NCI-H2081 (cell line): ENCODE data around the gene GDI2.
"Not testable (repeated sequence)": the region's sequence is repeated elsewhere in the genome, so short reads cannot be mapped to it uniquely, and the experiment has no call there.

Experiments used
- DNase-seq, 2 experiments: peaks; one replicate each; lab custom pipeline; 2025; lab: John Stamatoyannopoulos, UW

GDI2 gene

DNA sequence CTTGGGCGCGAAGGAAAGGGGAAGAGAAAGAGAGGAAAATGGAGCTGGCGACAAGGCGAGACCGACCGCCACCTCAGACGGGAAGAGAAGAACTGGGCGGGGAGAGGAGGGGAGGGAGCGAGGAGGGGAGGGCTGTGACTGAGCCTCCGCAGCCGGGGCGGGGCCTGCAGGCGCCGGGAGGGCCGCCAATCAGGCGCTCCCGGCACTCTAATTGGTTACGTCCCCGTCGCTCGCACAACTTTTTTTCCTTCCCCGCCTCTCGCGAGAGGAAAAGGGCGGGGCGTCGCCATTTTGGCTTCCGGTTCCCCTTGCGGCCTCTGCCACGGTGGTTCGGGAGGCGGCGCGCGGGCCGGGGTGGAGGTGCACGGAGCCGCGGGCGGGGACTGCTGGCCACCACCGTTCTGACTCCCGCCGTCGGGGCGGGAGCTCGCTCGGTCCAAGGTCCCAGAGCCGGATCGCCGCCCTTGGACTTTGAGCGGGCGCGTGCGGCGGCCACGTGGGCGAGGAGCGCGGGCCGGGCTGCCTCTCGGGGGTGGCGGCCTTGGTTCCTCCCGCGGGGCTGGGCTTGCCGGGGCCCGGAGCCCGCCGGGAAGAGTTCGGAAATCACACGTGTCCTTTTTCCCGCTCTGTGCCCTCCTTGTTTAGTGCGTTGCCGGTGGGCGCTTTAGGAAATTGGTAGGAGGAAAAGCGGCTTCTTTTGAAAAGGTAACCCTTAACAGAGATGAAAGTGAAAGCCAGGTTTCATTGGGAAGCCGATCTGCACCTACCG lies at the start of gene GDI2:
Gene GDI2 (minus strand): TSS at position 94 of the 769 bp plus-strand sequence. CDS start 176 bp downstream, outside the sequence.
- peak; percentile 90 to 93 for DNase-seq

DNA sequence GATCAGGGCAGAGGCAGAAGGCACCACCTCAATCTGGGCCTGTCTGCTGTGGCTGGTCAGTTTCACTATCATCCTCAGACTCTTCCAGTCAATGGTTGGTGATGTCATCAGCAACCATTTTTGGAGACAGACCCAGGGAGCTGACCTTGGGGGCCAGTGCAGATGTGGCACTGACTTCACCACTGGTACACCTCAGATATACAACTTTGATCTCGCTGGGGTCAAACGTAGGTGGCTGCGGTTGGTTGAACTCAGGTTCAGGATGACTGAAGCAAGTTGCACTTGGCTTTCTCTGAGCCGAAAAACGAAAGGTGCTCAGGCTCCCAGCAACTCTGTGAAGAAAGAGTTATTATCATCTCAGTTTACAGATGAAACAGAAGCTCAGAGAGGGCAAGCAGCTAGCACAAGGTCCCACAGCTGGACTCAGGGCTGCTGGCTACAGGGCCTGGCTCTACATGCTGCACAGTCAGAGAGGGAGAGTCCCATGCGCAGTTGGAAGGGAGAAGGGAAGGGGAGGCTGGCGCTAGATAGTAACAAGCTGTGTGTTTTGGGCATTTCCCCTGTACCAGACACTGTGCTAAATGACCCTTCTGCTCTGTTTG lies 49.2 kb upstream of the GDI2 start:
- DNase-seq: no peak

DNA sequence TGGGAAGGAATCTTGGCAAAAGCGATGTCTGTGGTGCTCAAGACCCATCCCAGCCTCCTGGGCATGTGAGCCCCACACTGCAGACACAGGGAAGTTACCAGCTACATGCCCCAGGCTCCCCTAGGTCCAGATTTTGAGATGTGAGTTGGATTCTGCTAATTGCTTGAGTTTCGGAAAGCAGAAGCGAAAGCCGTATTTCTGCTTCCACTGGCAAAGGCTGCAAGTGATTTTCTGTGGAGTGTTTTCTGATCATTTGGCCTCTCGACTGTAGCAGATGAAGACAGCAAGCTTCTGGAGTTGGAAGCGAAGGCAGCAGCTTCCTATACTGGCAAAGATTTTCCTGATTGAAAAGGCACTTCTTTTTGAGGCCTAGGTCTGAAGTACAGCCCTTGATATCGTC lies 46.8 kb upstream of the GDI2 start:
- no peak for DNase-seq

DNA sequence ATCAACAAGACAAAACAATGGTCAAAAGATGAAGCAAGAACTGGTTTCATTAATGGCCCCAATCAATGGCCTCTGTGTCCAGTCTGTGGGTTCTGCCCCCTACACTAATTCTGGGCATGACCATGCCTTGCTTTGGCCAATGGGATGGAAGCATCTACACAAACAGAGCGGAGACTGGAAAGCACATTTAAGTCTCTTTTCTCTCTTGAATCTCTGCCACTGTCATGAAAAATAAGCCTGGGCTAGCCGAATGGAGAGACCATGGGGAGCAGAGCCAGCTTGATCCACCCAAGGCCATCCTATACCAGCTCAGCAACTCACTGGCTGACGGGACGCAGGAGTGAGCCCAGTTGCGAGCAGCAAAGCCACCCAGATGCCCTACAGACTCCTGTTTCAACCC lies 45.6 kb upstream of the GDI2 start:
- DNase-seq: no peak

DNA sequence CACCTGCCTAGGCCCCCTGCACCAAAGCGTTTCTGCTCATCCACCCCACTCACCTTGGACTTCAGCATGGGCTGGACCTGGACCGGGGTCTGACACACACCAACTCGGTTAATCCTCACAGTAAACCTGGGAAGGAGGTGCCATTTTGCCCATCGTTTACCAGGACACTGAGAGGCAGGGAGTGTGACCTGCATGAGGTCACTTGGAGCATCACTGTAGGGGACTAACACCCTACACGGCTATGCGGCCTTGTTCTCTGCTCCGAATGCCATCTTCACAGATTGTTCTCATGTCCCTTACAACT lies 43.4 kb upstream of the GDI2 start:
- no peak for DNase-seq

DNA sequence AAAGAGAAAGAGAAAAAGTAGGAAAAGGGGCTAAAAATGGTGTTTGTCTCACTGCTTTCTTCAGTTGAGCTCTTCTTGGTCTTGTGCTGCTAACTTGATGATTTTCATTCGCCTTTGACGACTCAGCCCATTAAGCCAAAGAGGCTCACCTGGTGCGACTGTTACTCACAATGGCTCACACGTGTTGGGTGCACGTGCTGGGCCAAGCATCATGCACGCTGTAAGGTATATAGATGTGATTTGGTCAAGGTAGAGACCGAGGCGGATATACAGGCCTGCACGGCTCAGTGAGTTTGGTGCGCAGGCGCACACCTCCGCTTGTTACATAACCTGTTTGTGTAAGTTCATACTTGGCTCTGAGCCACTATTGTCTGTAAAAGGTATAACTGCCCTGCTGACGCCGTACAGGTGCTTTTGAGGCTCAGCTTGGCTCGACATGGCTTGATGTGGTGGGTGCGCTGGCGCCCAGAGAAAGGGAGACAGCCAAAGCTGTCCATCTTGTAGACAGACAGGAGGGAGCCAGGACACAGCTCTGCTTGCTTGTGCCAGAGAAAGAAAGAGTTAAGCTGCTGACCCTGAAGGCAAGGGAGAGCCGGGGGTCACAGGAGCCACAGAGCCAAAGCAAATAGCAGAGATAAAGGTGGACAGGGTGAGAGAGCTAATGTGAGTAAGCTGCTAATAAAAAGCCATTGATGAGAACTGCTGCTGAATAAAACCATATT lies 42.9 kb upstream of the GDI2 start:
- no peak for DNase-seq

DNA sequence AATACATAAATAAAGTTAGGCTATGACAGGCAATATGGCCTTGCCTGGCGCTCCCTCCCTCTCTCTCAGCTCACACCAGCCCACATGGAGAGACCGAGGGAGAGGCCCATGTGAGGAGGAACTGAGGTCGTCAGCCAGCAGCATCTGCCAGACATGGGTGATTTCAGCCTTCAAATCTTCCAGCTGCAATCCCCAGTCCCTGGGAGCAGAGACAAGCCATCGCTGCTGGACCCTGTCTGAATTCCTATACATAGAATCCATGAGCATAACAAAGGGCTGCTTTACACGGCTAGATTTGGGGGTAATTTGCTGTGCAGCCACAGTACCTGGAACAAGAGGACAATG lies 40.9 kb upstream of the GDI2 start:
- no peak for DNase-seq

DNA sequence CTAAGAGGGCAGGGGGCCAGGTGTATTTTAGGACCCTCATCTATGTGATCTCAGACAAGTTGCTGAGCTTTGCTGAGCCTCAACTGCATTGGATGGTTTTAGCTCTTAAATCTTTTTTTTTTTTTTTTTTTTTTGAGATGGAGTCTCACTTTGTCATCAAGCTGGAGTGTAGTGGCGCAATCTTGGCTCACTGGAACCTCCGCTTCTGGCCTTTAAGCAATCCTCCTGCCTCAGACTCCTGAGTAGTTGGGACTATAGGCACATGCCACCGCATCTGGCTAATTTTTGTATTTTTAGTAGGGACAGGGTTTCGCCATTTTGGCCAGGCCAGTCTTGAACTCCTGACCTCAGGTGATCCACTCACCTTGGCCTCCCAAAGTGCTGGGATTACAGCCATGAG lies 33.4 kb upstream of the GDI2 start:
- not testable (repeated sequence) for DNase-seq

DNA sequence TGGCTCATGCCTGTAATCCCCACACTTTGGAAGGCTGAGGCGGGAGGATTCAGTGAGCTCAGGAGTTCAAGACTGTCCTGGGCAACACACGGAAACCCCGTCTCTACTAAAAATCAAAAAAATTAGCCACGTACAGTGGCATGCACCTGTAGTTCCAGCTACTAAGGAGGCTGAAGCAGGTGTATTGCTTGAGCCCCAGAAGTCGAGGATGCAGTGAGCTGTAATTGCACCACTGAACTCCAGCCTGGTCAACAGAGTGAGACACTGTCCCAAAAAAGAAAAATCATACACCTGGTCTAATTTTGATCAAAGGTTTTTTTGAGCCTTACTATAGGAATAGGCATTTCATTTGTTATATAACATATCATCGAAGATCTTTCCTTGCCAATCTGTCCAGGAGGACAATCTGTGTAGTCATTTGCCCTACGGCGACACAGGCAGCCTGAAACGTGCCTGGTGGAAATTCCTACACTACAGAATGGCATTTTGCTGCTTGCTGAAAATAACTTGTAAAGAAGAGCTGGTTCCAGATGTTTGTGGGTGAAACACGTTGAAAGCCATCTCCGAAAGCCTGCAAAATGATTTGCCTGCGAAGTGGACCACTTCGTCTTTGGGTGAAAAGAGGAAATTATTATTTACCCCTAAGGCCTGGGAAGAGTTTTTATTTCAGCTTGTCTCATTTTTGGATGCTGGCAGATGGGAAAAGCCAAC lies 31.3 kb upstream of the GDI2 start:
- no peak for DNase-seq

DNA sequence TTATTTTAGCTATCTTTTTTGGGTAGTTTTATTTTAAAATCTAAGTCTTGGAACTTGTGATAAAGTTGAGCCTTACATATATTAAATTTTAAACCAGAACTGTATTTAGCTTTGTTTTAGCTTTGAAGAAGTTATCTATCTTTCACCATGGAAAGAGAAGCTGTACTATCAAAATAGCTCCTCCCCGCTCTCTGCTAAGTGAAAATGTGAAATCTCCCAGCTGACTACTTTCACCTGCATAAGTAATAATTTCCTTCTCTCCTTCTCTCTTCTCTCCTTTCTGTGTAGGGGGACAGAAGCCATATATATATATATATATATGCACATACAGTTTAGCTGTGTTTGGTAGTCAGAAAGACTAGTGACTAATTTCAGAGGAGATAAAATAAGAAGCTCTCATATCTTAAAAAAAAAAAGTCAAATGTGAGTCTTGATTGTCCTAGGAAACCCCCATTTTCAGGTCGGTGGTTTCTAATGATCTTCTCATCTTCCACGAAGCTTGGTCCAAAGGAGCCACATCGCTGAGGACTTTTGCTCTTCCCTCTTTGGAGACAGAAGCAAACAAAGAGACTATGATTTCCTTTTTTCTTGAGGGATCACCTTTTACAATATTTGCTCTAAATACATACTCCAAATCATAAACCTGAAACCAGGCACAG lies 30.6 kb upstream of the GDI2 start:
- no peak for DNase-seq

DNA sequence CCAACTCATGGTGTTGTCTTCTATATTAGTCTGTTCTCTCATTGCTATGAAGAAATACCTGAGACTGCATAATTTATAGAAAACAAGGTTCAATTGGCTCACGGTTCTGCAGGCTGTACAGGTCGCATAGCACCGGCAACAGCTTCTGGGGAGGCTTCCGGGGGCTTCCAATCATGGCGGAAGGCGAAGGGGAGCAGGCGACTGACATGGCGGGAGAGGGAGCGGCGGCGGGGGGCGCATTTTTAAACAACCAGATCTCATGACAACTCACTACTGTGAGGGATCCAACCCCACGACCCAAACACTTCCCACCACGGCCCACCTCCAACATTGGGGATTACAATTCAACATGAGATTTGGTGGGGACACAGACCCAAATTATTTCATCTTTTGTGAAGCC lies 28.7 kb upstream of the GDI2 start:
- no peak for DNase-seq

DNA sequence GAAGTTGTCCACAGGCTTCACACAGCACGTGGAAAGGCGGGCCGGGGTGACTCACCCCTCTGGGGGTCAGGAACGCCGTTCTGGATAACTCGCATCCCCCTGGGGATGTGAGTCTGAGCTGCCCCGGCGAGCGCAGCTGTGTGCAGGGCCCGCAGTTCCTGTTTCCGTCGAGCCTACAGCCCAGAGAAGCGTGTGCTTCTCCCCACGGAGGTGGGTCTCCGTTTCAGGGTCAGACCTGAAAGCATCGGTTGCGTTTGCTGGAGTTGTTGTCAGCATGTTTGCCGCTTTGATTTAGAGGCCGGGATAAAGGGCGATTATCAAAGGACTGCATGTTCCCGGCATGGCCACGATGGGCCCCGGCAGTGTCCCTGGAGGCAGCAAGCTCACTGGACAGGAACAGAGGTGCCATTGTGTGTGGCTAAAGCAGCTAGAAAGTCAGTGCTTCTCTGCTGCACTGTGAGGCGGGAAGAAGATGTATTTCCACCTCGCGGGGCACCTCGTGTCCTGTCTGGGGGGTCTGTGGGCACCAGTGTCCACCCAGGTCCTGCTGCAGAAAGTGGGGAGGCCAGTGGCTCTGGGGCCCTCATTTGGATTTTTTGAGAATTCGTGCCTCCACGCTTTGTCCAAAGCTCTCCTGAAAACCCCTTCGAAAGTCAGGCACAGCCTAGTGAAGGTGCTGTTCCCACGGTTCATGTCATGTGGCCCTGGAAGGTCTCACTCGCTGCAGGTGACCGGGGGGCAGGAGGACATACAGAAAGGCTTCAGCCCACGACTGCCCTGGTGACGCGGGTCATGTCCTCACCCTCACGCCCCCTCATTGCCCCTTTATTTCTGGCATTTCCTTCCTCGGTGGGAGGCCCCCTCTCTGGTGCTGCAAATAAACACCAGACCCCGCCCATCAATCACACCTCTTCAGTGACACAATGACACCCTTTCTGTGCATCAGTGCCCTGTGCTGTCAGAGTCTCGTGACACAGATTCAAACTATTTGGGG lies 27.4 kb upstream of the GDI2 start:
- DNase-seq: no peak

DNA sequence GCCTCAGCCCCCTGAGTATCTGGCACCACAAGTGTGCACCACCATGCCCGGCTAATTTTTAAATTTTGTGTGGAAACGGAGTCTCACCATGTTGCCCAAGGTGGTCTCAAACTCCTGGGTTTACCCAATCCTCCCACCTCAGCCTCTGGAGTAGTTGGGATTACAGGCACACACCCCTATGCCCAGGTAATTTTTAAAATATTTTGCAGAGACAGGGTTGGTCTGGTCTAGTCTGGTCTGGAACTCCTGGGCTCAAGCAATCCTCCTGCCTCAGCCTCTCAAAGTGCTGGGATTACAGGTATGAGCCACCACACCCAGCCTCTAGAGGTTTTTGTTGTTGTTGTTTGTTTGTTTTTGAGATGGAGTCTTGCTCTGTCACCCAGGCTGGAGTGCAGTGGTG lies 22.9 kb upstream of the GDI2 start:
- not testable (repeated sequence) for DNase-seq

DNA sequence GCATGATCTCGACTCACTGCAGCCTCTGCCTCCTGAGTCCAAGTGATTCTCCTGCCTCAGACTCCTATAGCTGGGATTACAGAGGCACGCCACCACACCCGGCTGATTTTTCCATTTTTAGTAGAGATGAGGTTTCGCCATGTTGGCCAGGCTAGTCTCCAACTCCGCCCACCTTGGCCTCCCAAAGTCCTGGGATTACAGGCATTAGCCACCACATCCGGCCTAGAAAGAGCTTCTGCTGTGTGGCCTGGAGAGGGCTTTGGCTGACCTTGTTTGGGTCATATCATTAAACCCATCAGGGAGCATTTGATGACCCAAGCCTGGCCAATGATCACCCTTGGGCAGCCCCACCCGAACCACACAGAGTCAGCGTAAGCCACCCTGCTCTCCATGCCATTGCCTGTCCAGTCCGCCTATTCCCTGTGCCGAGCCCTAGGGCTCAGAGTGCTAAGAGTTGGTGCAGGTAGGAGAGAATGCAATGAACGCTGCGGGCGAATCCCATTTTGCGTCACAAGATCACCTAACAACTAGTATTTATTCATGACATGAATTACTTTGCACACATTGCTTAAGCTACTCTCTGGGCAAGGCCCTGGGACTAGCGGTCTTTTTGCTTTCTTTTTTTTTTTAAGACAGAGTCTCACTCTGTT lies 22.3 kb upstream of the GDI2 start:
- no peak for DNase-seq

DNA sequence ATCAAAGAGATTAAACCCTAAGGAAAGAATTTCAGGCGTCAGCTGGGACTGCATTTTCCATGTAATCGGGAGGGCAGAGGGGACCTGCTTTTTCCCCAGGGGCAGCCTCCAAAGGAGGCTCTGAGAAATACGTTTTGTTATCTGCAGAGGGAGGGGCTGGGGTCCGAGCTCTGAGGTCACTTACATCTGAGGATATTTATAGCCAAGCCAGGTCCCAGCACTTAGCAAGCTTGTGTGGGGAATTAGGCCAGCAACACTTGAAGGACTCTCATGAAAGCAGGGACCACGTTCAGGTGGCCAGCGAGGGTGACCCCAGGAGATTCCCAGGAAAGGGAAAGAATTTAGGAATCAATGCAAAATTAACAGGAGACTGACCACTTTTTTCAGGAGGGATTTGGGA lies 20.6 kb upstream of the GDI2 start:
- DNase-seq: no peak

DNA sequence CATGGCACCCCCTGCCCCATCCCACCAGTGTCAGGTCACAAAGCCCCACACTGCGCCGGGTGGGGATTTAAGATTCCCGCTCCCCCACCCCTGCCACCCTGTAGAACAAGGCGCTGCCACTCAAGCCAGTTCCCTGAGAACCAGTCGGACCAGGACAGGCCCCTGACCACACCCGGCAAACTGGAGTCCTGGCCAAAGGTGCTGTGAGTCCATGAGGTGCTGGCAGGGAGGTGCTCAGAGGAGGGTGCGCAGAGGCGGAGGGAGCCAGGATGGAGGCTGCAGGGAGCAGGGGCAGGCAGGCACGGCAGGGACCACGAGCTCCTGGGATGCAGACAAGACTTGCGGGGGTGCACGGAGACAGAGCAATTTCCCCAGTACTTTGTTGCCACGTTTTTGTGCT lies 19.7 kb upstream of the GDI2 start:
- DNase-seq: no peak

DNA sequence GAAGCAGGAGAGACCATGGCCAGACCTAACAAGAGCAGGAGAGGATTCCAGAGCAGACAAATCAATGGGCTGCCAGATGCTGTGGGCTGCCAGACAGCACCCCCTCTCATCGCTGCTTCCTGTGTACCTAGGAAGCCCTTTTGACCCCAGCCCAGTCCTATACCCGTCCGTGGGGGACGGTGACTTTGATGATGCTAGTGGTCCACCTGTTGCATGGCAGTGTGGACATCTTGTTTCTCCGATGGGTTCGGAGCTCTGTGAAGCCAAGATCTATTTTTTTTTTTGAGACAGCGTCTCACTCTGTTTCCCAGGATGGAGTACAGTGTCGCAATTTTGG lies 18.2 kb upstream of the GDI2 start:
- DNase-seq: no peak

DNA sequence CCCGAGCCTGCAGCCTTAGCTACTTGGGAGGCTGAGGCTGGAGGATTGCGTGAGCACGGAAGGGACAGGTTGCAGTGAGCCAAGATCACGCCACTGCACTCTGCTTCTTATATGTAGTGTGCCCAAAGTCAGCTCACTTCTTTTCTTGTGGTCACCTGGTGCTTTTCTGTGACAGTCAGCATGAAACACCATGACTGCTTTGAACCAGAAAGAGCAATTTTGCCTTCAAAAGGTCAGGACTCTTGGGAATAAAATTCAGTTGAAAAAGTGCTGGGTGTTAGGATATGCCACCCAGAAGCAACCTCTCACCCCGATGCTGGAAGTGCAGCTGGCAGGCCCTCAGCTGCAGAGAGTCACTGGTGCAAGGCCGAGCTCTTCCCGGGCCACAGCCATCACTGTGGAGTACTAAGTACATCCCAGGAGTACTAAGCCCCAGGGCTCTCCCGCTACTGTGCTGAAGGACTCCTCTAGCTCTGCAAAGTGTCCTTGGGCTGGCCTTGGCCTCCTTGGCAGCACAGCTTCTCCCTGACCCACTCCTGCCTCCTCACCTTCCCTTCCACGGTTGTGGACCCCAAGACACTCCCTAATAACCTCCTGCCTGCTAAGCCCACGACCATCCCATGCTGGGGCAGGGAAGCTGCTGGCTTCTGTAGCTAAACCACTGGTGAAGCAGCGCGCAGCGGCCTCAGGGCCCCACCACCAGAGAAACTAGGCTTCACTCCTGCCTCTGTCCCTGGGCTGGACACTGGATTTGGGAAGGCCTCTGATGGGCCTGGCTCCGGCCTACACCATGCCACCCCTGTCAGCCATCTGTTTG lies 17.6 kb upstream of the GDI2 start:
- no peak for DNase-seq

DNA sequence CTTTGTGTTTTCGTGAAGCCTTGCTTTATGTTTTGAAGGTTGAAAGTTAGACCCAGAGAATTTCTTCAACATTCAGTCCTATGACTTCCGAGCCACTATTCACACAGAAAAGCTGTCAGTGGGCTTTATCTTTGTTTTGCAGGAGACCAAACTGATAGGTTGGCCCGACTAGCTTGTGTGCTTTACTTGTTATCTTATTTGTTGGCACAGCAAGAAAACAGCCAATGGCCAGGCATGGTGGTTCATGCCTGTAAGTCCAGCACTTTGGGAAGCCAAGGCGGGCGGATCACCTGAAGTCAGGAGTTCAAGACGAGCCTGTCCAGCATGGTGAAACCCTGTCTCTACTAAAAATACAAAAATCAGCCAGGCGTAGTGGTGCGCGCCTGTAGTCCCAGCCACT lies 16.0 kb upstream of the GDI2 start:
- no peak for DNase-seq

DNA sequence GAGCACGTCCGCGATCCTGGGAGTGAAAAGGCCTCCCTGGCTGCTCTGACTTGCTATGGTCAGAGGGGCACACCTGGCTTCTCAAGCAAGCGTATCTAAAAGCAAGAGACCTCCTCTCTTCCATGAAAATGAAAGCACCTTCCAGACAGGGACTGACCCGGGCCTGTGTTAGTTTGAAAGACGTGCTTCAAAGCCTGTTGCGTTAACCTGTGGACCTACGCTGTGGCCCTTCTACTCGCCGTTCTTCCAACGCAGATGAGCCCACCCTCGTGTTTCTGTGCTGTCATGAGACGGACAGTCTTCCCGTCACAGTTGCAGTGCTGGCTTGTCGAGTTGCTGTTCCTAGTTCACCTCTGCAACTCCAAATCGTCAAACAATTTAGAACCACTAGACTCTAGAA lies 15.5 kb upstream of the GDI2 start:
- no peak for DNase-seq
